Endothelial cell of umbilical vein (primary cell): ENCODE results near the gene NRF1. TPM values are rescaled to one million over a fixed set of nuclear protein-coding genes. Genes with fewer than 3 reads are reported as not detected.
"Not testable (repeated sequence)": the region's sequence is repeated elsewhere in the genome, so short reads cannot be mapped to it uniquely, and the experiment has no call there.

Experiments
- BruUV-seq: library from RNA; stranded (reverse); fragments of 400-500 nt; replicated peaks from 2 replicates; lab custom pipeline; 2021; lab: Mats Ljungman, UMichigan
- CTCF ChIA-PET: fragments of 300-600, 350-600 bp; sonication (Branson Sonifier 250); formaldehyde crosslinking; loops from one replicate; lab custom pipeline; 2021; ENCODE audit warnings: antibody characterized with exemption, inconsistent platforms; lab: Charles Lee
- POLR2A ChIA-PET: fragments of 300-600, 350-600 bp; sonication (Branson Sonifier 250); formaldehyde crosslinking; loops from one replicate; lab custom pipeline; 2021; ENCODE audit warnings: antibody characterized with exemption, inconsistent platforms; lab: Charles Lee
- DNase-seq: peaks from one replicate; pipeline ENCODE4 v3.0.0-alpha.2; 2011; ENCODE audit warnings: low read depth, low spot score
- FAIRE-seq: peaks from 2 replicates; lab custom pipeline; 2011; peaks lifted over from hg19 to GRCh38; lab: Jason Lieb, UNC
- H2AFZ ChIP-seq: 2 replicates; pipeline ENCODE4 v1.6.0; 2012; ENCODE audit warnings: low read depth, low read length, control low read depth, inconsistent platforms
- H3K27ac ChIP-seq: 2 replicates; pipeline ENCODE4 v1.5.1; 2011; ENCODE audit warnings: low read depth, mild to moderate bottlenecking, control low read depth, low read length, moderate library complexity; ENCODE audit not compliant: insufficient read depth
- H3K27me3 ChIP-seq, 2 experiments: 2 replicates each; pipeline versions ENCODE4 v1.6.0 to v1.6.1; 2011; ENCODE audit warnings: low read length in 2 of 2, mixed read lengths in 1 of 2; ENCODE audit not compliant: control insufficient read depth in 2 of 2, insufficient read depth in 2 of 2
- H3K36me3 ChIP-seq, 2 experiments: 2 replicates in 1 of 2; 3 replicates in 1 of 2; pipeline ENCODE4 v1.5.1; 2011; ENCODE audit warnings: low read length in 2 of 2, mild to moderate bottlenecking in 1 of 2, moderate library complexity in 1 of 2; ENCODE audit not compliant: control insufficient read depth in 2 of 2, insufficient read depth in 2 of 2; ENCODE audit errors: extremely low read depth in 1 of 2
- H3K4me1 ChIP-seq: 3 replicates; pipeline ENCODE4 v1.5.1; 2011; ENCODE audit warnings: mild to moderate bottlenecking, low read length; ENCODE audit not compliant: control insufficient read depth, insufficient read depth; ENCODE audit errors: extremely low read depth
- H3K4me2 ChIP-seq: 2 replicates; pipeline ENCODE4 v1.6.1; 2011; ENCODE audit warnings: low read length, control low read depth, mixed read lengths; ENCODE audit not compliant: insufficient read depth
- H3K4me3 ChIP-seq, 3 experiments: fragments of 200-600 bp in 1 of 3; sonication (generic), shearing (Covaris generic) in 1 of 3; replicated peaks in 1 of 3; 2 replicates each; pipeline ENCODE4 v1.5.1; 2011 to 2016; ENCODE audit warnings: control low read depth in 3 of 3, low read length in 3 of 3, mild to moderate bottlenecking in 2 of 3, inconsistent platforms in 1 of 3, low read depth in 1 of 3, moderate library complexity in 1 of 3; ENCODE audit not compliant: insufficient read depth in 1 of 3
- H3K79me2 ChIP-seq: 2 replicates; pipeline ENCODE4 v1.6.0; 2012; ENCODE audit warnings: low read length, inconsistent platforms; ENCODE audit not compliant: control insufficient read depth, insufficient read depth
- H3K9ac ChIP-seq: replicated peaks from 2 replicates; pipeline ENCODE3; 2011; ENCODE audit warnings: low read length, control low read depth; ENCODE audit not compliant: insufficient read depth; ENCODE audit errors: extremely low read depth
- H3K9me1 ChIP-seq: replicated peaks from 3 replicates; pipeline ENCODE4 v1.6.0; 2011; ENCODE audit warnings: mild to moderate bottlenecking, low read length; ENCODE audit not compliant: control insufficient read depth, insufficient read depth; ENCODE audit errors: extremely low read depth
- H3K9me3 ChIP-seq: replicated peaks from 2 replicates; pipeline ENCODE4 v1.5.1; 2012; ENCODE audit warnings: low read length, inconsistent platforms; ENCODE audit not compliant: control insufficient read depth, insufficient read depth
- H4K20me1 ChIP-seq: replicated peaks from 2 replicates; pipeline ENCODE3; 2011; ENCODE audit warnings: mild to moderate bottlenecking, low read length; ENCODE audit not compliant: control insufficient read depth, insufficient read depth; ENCODE audit errors: extremely low read depth
- GATA2 ChIP-seq: IDR thresholded peaks from 2 replicates; pipeline ENCODE4 v1.7.0; 2011; ENCODE audit warnings: low read depth, mild to moderate bottlenecking, moderate library complexity, mixed read lengths, low read length; ENCODE audit not compliant: insufficient read length, insufficient read depth
- JUN ChIP-seq: IDR thresholded peaks from 2 replicates; pipeline ENCODE4 v1.6.1; 2011; ENCODE audit warnings: borderline replicate concordance, low read depth; ENCODE audit not compliant: insufficient read length, insufficient read depth
- MYC ChIP-seq: IDR thresholded peaks from one replicate; pipeline ENCODE4 v1.6.1; 2011; ENCODE audit warnings: mild to moderate bottlenecking, low read depth, low read length
- dilution Hi-C: fragments of 300-500 bp; cut with MboI; formaldehyde crosslinking; loops from one replicate; pipeline ENCODE4 v1.15.0; 2019; ENCODE audit warnings: low sequenced_read_pairs; ENCODE audit not compliant: extremely low pct_ligation_motif_present
- intact Hi-C: fragments of 100-400 bp; cut with micrococcal nuclease; formaldehyde crosslinking; loops from one replicate; pipeline ENCODE4 v1.10.0; 2022
- polyA plus RNA-seq, 4 experiments: library from polyadenylated mRNA; depleted of rRNA in 3 of 4; stranded (reverse) in 3 of 4; unstranded in 1 of 4; fragments of >200 nt; gene quantifications; 2 replicates each; pipeline versions ENCODE4 v1.2.1 to v1.2.3, GENCODE V29; 2011 to 2012; ENCODE audit warnings: missing spikeins in 1 of 4
- total RNA-seq: library from RNA; stranded (reverse); gene quantifications from 2 replicates; pipeline ENCODE4 v1.2.3, GENCODE V29; 2021
- TF ChIP-seq, protein P1 (sequence below), 2 donors: IDR thresholded peaks; 1 replicate in 1 of 2; 2 replicates in 1 of 2; pipeline ENCODE4 v1.5.1; 2011; ENCODE audit warnings: low read length in 2 of 2, mild to moderate bottlenecking in 2 of 2, moderate library complexity in 2 of 2, control low read depth in 1 of 2, inconsistent platforms in 1 of 2, low read depth in 1 of 2; ENCODE audit not compliant: insufficient read depth in 1 of 2; ENCODE audit errors: extremely low read depth in 1 of 2

The NRF1 gene
- total and polyA plus RNA-seq, 2 donors (not counting 3 experiments of a cell fraction or from before 2014, with no cell fraction given): 14.6 to 20.3 TPM

DNA sequence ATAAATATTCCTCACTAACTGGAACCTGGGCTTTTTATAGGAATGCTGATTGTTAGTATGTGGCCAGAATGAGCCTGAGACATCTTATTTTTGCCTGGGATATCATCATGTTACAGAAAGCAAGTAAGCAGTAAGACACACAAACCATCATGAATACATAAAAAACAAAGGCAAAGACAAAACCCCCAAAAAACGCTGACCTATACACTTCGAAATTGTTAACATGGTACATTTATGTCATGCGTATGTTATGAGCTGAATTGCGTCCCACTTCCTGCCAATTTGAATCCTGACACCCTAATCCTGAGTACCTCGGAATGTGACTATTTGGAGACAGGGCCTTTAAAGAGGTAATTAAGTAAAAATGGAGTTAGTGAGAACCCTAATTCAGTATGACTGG, 12.3 kb upstream of the NRF1 start:
- Histone ChIP-seq H3K4me1 (no peaks in the 10 kb centered on the region), H3K36me3 (no peaks in the 10 kb centered on the region), H3K27me3 (no peaks in the 10 kb centered on the region), H3K27ac (no peak overlapping the region), H3K9me3 (no peaks in the 10 kb centered on the region), H2AFZ (no peak overlapping the region), H3K9me1 (no peaks in the 10 kb centered on the region), H3K4me2 (no peak overlapping the region), H4K20me1 (no peaks in the 10 kb centered on the region), H3K4me3 (no peak overlapping the region), H3K79me2 (no peaks in the 10 kb centered on the region), H3K9ac (no peak overlapping the region)
- ChIA-PET CTCF (no interaction called here), POLR2A (no interaction called here)
- dilution Hi-C loops (no loop called here), intact Hi-C loops (no loop called here)
- no peak for DNase-seq
- no peak for FAIRE-seq
- BruUV-seq: no TSS peak
- no peak for TF ChIP-seq JUN
- TF ChIP-seq, protein P1, sequence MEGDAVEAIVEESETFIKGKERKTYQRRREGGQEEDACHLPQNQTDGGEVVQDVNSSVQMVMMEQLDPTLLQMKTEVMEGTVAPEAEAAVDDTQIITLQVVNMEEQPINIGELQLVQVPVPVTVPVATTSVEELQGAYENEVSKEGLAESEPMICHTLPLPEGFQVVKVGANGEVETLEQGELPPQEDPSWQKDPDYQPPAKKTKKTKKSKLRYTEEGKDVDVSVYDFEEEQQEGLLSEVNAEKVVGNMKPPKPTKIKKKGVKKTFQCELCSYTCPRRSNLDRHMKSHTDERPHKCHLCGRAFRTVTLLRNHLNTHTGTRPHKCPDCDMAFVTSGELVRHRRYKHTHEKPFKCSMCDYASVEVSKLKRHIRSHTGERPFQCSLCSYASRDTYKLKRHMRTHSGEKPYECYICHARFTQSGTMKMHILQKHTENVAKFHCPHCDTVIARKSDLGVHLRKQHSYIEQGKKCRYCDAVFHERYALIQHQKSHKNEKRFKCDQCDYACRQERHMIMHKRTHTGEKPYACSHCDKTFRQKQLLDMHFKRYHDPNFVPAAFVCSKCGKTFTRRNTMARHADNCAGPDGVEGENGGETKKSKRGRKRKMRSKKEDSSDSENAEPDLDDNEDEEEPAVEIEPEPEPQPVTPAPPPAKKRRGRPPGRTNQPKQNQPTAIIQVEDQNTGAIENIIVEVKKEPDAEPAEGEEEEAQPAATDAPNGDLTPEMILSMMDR (IDR thresholded peaks at IDR 0.05; ENCODE audit: extremely low read depth in 1 of 2, insufficient read depth in 1 of 2, low read depth in 1 of 2, low read length in 2 of 2): no peak
- no peak for TF ChIP-seq GATA2
- TF ChIP-seq MYC: no peak

DNA sequence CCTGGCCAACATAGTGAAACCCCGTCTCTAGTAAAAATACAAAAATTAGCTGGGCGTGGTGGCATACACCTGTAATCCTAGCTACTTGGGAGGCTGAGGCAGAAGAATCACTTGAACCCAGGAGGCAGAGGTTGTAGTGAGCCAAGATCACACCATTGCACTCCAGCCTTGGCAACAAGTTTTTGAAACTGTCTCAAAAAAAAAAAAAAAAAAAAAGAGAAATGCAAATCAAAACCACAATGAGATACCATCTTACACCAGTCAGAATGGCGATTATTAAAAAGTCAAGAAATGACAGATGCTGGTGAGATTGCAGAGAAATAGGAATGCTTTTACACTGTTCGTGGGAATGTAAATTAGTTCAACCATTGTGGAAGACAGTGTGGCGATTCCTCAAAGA, 7.9 kb upstream of the NRF1 start:
- FAIRE-seq, H3K4me2 ChIP-seq, H2AFZ ChIP-seq, intact Hi-C loops, H4K20me1 ChIP-seq, H3K79me2 ChIP-seq, H3K4me3 ChIP-seq, H3K9me1 ChIP-seq, DNase-seq, H3K9me3 ChIP-seq, POLR2A ChIA-PET, dilution Hi-C loops, H3K9ac ChIP-seq, H3K36me3 ChIP-seq, H3K27ac ChIP-seq, H3K27me3 ChIP-seq, BruUV-seq, H3K4me1 ChIP-seq: not testable (repeated sequence)
- CTCF ChIA-PET: interaction anchor here (1.5 kb wide), 1 partner anchor 41 kb away, joined by 4 read pairs; no protein-coding TSS in a partner anchor

GRCh38 chr7:129604021-129604420, 7.5 kb upstream of the NRF1 start:
- DNase-seq, H3K4me3 ChIP-seq, H3K27me3 ChIP-seq, BruUV-seq, H4K20me1 ChIP-seq, H3K4me1 ChIP-seq, H3K79me2 ChIP-seq, H3K9me3 ChIP-seq, dilution Hi-C loops, H3K9ac ChIP-seq, H3K9me1 ChIP-seq, POLR2A ChIA-PET, H3K36me3 ChIP-seq, H2AFZ ChIP-seq, intact Hi-C loops, FAIRE-seq, H3K27ac ChIP-seq, H3K4me2 ChIP-seq: not testable (repeated sequence)
- CTCF ChIA-PET: interaction anchor here (1.5 to 2.5 kb wide), 2 partner anchors 41 to 261 kb away, joined by 4 to 7 read pairs; no protein-coding TSS in a partner anchor
